Activated naive CD8-positive, alpha-beta T cell treated with anti-CD3 and anti-CD28 coated beads for 36 hours (primary cell): ENCODE data around the gene GRK1. TPM values are rescaled to one million over a fixed set of nuclear protein-coding genes. Genes with fewer than 3 reads are reported as not detected.

Source experiments
- DNase-seq: peaks from one replicate; pipeline ENCODE4 v3.0.0; 2021
- H3K27ac Mint-ChIP-seq: one replicate; pipeline ENCODE4 v1.8.0; 2022; ENCODE audit warnings: mild to moderate bottlenecking, moderate library complexity, mixed read lengths
- H3K27me3 Mint-ChIP-seq: one replicate; pipeline ENCODE4 v1.8.0; 2022; ENCODE audit warnings: mild to moderate bottlenecking, mixed read lengths
- H3K36me3 Mint-ChIP-seq: one replicate; pipeline ENCODE4 v1.8.0; 2021; ENCODE audit warnings: mild to moderate bottlenecking, mixed read lengths
- H3K4me1 Mint-ChIP-seq: one replicate; pipeline ENCODE4 v1.8.0; 2021; ENCODE audit warnings: mixed read lengths
- H3K4me3 Mint-ChIP-seq: one replicate; pipeline ENCODE4 v1.8.0; 2022; ENCODE audit warnings: mild to moderate bottlenecking, moderate library complexity, mixed read lengths
- H3K9me3 Mint-ChIP-seq: one replicate; pipeline ENCODE4 v1.8.0; 2022; ENCODE audit warnings: mixed read lengths
- total RNA-seq, 2 experiments: library from RNA; stranded (reverse); gene quantifications; one replicate each; pipeline ENCODE4 v1.2.3, GENCODE V29; 2021

GRK1 gene
- total RNA-seq, 2 experiments from 2014 or later: not detected

- H3K36me3 Mint-ChIP-seq: peaks cover 53% of the 10 kb centered on the region
- peaks cover 3% of the 10 kb centered on the region for H3K9me3 Mint-ChIP-seq
- H3K4me3 Mint-ChIP-seq: no peak overlapping the region
- no peak overlapping the region for H3K27ac Mint-ChIP-seq
- peaks cover 12% of the 10 kb centered on the region for H3K4me1 Mint-ChIP-seq
- H3K27me3 Mint-ChIP-seq: no peaks in the 10 kb centered on the region
- DNase-seq: no peak
Measured at GRCh38 chr13:113628291-113629270, 38.4 kb upstream of the GRK1 start.

DNA sequence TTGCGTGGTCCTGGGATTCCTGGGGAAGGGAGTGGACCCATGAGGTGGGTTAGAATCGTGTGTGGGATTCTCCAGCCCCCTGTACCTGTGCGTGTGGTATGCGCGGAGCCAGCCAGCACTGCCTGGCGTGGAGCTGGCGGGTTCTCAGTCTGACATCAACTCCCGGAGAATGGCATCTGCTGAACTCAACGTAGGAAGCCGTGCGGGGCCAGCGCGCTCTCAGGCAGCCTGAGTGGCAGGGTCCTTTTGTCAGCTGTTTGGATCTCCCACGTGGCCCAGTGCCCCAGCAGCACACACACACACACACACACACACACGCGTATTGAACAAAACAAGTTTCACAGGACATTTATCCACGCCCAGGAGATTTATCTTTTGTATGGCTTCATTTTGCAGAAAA lies 37.2 kb upstream of the GRK1 start:
- H3K27me3 Mint-ChIP-seq: no peaks in the 10 kb centered on the region
- H3K4me1 Mint-ChIP-seq: peaks cover 24% of the 10 kb centered on the region
- no peak overlapping the region for H3K27ac Mint-ChIP-seq
- no peak for DNase-seq
- H3K36me3 Mint-ChIP-seq: peaks cover 55% of the 10 kb centered on the region
- no peaks in the 10 kb centered on the region for H3K9me3 Mint-ChIP-seq
- no peak overlapping the region for H3K4me3 Mint-ChIP-seq

DNA sequence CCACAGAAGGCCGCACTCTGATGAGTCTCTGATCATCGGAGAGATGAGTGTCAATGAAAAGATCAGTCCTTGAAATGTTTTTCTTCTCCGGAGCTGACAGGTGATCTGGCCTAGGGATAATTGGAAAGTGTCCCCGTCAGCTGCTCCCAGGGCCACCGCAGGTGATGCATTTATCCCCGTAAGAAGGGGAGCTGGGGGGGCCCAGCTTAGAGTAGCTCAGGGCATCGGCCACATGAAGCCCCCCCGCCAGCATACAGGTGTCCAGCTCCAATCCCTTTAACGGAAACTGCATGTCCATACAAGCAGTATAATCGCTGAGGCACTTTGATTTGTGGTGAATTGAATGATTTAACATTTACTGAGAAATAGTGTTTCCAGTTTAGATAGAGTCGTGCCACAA lies 36.7 kb upstream of the GRK1 start:
- no peak overlapping the region for H3K4me3 Mint-ChIP-seq
- DNase-seq: no peak
- H3K4me1 Mint-ChIP-seq: peaks cover 25% of the 10 kb centered on the region
- H3K36me3 Mint-ChIP-seq: peaks cover 51% of the 10 kb centered on the region
- H3K27me3 Mint-ChIP-seq: no peaks in the 10 kb centered on the region
- no peak overlapping the region for H3K27ac Mint-ChIP-seq
- no peaks in the 10 kb centered on the region for H3K9me3 Mint-ChIP-seq

- Mint-ChIP-seq H3K36me3 (peaks cover 49% of the 10 kb centered on the region), H3K27ac (no peak overlapping the region), H3K4me1 (peaks cover 25% of the 10 kb centered on the region), H3K27me3 (no peaks in the 10 kb centered on the region), H3K9me3 (no peaks in the 10 kb centered on the region), H3K4me3 (no peak overlapping the region)
- DNase-seq: no peak
Measured at GRCh38 chr13:113630804-113631203, 36.2 kb upstream of the GRK1 start.

GRCh38 chr13:113631341-113632095 lies 35.5 kb upstream of the GRK1 start:
- Mint-ChIP-seq H3K27ac (no peak overlapping the region), H3K27me3 (no peaks in the 10 kb centered on the region), H3K9me3 (no peaks in the 10 kb centered on the region), H3K36me3 (peaks cover 51% of the 10 kb centered on the region), H3K4me3 (no peak overlapping the region), H3K4me1 (peaks cover 25% of the 10 kb centered on the region)
- DNase-seq: no peak

- no peak for DNase-seq
- peaks cover 25% of the 10 kb centered on the region for H3K4me1 Mint-ChIP-seq
- no peaks in the 10 kb centered on the region for H3K27me3 Mint-ChIP-seq
- no peaks in the 10 kb centered on the region for H3K9me3 Mint-ChIP-seq
- peaks cover 49% of the 10 kb centered on the region for H3K36me3 Mint-ChIP-seq
- H3K27ac Mint-ChIP-seq: no peak overlapping the region
- no peak overlapping the region for H3K4me3 Mint-ChIP-seq
Measured at GRCh38 chr13:113632706-113633484, 34.1 kb upstream of the GRK1 start.

- H3K9me3 Mint-ChIP-seq: no peaks in the 10 kb centered on the region
- H3K36me3 Mint-ChIP-seq: peaks cover 47% of the 10 kb centered on the region
- no peak overlapping the region for H3K27ac Mint-ChIP-seq
- no peak for DNase-seq
- H3K27me3 Mint-ChIP-seq: no peaks in the 10 kb centered on the region
- H3K4me1 Mint-ChIP-seq: peaks cover 25% of the 10 kb centered on the region
- no peak overlapping the region for H3K4me3 Mint-ChIP-seq
Measured at GRCh38 chr13:113633485-113633873, 33.5 kb upstream of the GRK1 start.

- Mint-ChIP-seq H3K9me3 (no peaks in the 10 kb centered on the region), H3K4me1 (peaks cover 28% of the 10 kb centered on the region), H3K27ac (peak overlapping the region; percentile 2), H3K27me3 (no peaks in the 10 kb centered on the region), H3K36me3 (peaks cover 47% of the 10 kb centered on the region), H3K4me3 (no peak overlapping the region)
- no peak for DNase-seq
Measured at GRCh38 chr13:113634279-113635047, 32.6 kb upstream of the GRK1 start.

GRCh38 chr13:113635048-113635420 lies 32.0 kb upstream of the GRK1 start:
- no peak for DNase-seq
- H3K27ac Mint-ChIP-seq: no peak overlapping the region
- peaks cover 28% of the 10 kb centered on the region for H3K4me1 Mint-ChIP-seq
- H3K9me3 Mint-ChIP-seq: no peaks in the 10 kb centered on the region
- peaks cover 51% of the 10 kb centered on the region for H3K36me3 Mint-ChIP-seq
- H3K27me3 Mint-ChIP-seq: no peaks in the 10 kb centered on the region
- no peak overlapping the region for H3K4me3 Mint-ChIP-seq

GRCh38 chr13:113635709-113636108 lies 31.3 kb upstream of the GRK1 start:
- no peaks in the 10 kb centered on the region for H3K9me3 Mint-ChIP-seq
- H3K27ac Mint-ChIP-seq: no peak overlapping the region
- no peaks in the 10 kb centered on the region for H3K27me3 Mint-ChIP-seq
- peaks cover 25% of the 10 kb centered on the region for H3K4me1 Mint-ChIP-seq
- H3K4me3 Mint-ChIP-seq: no peak overlapping the region
- H3K36me3 Mint-ChIP-seq: peaks cover 58% of the 10 kb centered on the region
- DNase-seq: no peak

DNA sequence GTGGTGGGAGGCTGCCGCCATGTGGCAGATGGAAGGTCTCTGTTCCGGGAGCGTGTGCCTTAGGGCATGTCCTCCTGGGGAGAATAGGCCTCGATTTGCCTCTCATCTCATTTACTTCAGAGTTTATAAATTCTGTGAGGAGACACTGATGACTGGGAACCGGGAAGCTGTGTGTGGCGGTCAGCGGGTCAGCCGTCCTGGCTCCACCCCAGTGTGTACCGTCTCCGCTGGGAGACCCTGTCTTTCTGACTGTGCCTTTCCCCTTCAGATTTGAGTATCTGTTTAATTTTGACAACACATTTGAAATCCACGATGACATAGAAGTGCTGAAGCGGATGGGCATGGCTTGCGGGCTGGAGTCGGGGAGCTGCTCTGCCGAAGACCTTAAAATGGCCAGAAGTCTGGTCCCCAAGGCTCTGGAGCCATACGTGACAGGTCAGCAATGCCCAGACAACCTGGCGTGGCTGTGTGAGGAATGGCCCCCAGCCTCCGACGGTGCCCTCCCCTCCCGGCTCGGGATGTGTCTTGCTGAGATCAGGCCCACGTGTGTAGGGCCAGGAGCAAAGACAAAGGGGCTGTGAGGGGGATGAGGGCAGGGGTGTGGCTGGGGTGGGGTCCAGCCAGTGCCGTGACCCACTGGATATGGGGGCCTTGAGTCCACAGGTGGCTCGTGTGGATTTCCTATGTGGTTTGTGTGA lies 30.6 kb upstream of the GRK1 start:
- H3K27me3 Mint-ChIP-seq: no peaks in the 10 kb centered on the region

DNA sequence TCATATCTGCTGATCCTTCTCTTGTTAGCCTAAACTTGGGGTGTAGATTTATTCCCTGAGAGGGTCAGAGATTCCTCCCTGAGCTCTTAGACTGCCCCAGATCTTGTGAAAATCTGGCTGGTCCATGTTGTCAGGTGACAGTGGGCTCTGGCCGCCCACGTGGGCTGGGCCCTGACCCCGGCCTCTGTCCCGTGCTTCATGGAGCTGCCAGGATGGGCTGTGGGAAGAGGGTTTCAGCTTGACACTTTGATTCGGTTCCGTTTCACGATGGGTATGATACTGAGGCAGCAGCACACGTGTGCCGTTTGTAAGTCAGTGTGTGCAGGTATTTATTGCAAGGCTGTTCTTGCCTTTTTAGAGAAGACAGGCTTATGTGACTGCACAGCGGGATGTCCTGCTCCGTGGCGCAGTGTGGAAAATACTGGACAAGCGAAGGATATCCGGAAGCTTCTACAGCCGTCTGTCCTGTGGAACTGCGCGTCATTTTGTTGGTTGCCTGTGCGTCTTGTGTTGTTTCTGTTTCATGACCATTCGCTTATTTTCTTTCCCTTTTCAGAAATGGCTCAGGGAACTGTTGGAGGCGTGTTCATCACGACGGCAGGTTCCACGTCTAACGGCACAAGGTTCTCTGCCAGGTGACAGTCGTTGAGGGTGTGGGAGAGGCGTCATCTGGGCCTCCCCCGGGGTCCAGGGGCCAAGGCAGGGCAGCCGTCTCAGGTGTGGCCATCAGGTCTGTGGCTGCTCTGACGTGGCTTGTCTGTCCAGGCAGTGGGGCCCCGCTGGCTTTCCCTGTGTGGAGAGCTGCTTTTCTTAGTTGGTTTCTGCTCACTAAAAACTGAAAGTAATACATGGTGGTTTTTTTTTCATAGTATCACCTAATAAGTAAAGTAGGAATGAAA lies 29.5 kb upstream of the GRK1 start:
- Mint-ChIP-seq H3K27ac (peak overlapping the region; percentile 16), H3K4me3 (no peak overlapping the region), H3K27me3 (no peaks in the 10 kb centered on the region), H3K9me3 (no peaks in the 10 kb centered on the region), H3K36me3 (peaks cover 67% of the 10 kb centered on the region), H3K4me1 (peaks cover 25% of the 10 kb centered on the region)
- DNase-seq: no peak

More for the DNA sequence above, 30.6 kb upstream of the GRK1 start:
- no peak for DNase-seq
- no peak overlapping the region for H3K27ac Mint-ChIP-seq
- peaks cover 61% of the 10 kb centered on the region for H3K36me3 Mint-ChIP-seq
- no peak overlapping the region for H3K4me3 Mint-ChIP-seq
- H3K9me3 Mint-ChIP-seq: no peaks in the 10 kb centered on the region
- peaks cover 25% of the 10 kb centered on the region for H3K4me1 Mint-ChIP-seq

DNA sequence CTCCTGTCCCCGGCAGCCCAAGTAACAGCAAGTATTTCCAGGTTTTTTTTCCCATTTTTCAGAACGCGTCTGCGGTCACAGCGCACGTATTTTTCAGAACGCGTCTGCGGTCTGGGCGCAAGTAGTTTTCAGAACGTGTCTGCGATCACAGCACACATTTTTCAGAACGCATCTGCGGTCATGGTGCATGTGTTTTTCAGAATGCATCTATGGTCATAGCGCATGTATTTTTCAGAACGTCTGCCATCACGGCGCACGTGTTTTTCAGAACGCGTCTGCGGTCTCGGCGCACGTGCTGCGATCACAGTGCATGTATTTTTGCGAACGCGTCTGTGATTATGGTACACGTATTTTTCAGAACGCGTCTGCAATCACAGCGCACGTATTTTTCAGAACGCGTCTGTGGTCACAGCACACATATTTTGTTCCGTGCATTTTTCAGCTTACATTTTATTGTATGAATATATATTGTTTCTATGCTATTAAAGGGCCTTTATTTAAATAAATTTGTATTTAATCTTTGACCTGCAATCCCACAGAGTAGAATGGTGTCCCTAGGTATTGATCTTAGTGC lies 28.8 kb upstream of the GRK1 start:
- no peak for DNase-seq
- H3K4me3 Mint-ChIP-seq: no peak overlapping the region

More for the DNA sequence above, 28.8 kb upstream of the GRK1 start:
- no peaks in the 10 kb centered on the region for H3K27me3 Mint-ChIP-seq
- H3K9me3 Mint-ChIP-seq: no peaks in the 10 kb centered on the region
- H3K27ac Mint-ChIP-seq: no peak overlapping the region
- peaks cover 19% of the 10 kb centered on the region for H3K4me1 Mint-ChIP-seq
- H3K36me3 Mint-ChIP-seq: peaks cover 67% of the 10 kb centered on the region
